H1 (cell line): Measurements from ENCODE around the gene C6orf52. TPM values are rescaled to one million over a fixed set of nuclear protein-coding genes. Genes with fewer than 3 reads are reported as not detected.

ENCODE experiments used
- ASH2L ChIP-seq: fragments of 200-600, 300-600 bp; sonication (generic); IDR thresholded peaks from one replicate; pipeline ENCODE4 v1.7.1; 2017; ENCODE audit warnings: low read length
- EP300 ChIP-seq, 2 experiments: IDR thresholded peaks; 1 replicate in 1 of 2; 2 replicates in 1 of 2; pipeline ENCODE4 v1.6.1; 2011 to 2012; ENCODE audit warnings: low read depth in 2 of 2, low read length in 2 of 2, mild to moderate bottlenecking in 2 of 2, borderline replicate concordance in 1 of 2, inconsistent platforms in 1 of 2, moderate library complexity in 1 of 2
- HDAC6 ChIP-seq: IDR thresholded peaks from one replicate; pipeline ENCODE4 v1.7.1; 2012; ENCODE audit warnings: low read depth, mild to moderate bottlenecking, inconsistent platforms, low read length, moderate library complexity
- NANOG ChIP-seq: IDR thresholded peaks from 2 replicates; pipeline ENCODE4 v1.6.1; 2011; ENCODE audit warnings: low read length, low read depth, mild to moderate bottlenecking, inconsistent platforms; ENCODE audit not compliant: insufficient read depth, poor library complexity, severe bottlenecking
- POU5F1 ChIP-seq: IDR thresholded peaks from 2 replicates; pipeline ENCODE4 v1.6.1; 2011; ENCODE audit warnings: low read depth, mild to moderate bottlenecking, low read length, moderate library complexity
- SIX5 ChIP-seq: IDR thresholded peaks from 2 replicates; pipeline ENCODE4 v1.6.1; 2011; ENCODE audit warnings: mild to moderate bottlenecking, low read depth, low read length
- YY1 ChIP-seq: IDR thresholded peaks from 2 replicates; pipeline ENCODE4 v1.6.1; 2011; ENCODE audit warnings: low read depth, mild to moderate bottlenecking, low read length
- ZNF274 ChIP-seq: IDR thresholded peaks from 2 replicates; pipeline ENCODE4 v1.7.0; 2012; ENCODE audit warnings: low read length, borderline replicate concordance; ENCODE audit errors: extremely low read depth
- polyA plus RNA-seq, 7 experiments: library from polyadenylated mRNA; depleted of rRNA in 3 of 7; stranded (reverse) in 5 of 7; unstranded in 2 of 7; fragments of >200 nt in 5 of 7; fragments of 200-250 nt in 2 of 7; gene quantifications; 1 replicate in 5 of 7; 2 replicates in 1 of 7; 4 replicates in 1 of 7; pipeline versions ENCODE4 v1.2.1 to v1.2.3, GENCODE V29; 2011 to 2013; ENCODE audit warnings: missing spikeins in 2 of 7, mixed read lengths in 2 of 7
- total RNA-seq: library from RNA; stranded (reverse); fragmentation: NEBNext Ultra II Directional; extraction: Animal tissue kit (Norgen Biotek cat#: 25700); gene quantifications from 2 replicates; pipeline ENCODE4 v1.2.1, GENCODE V29; 2021
- TF ChIP-seq, protein P1 (sequence below): IDR thresholded peaks from 2 replicates; pipeline ENCODE4 v1.6.1; 2011; ENCODE audit warnings: low read length, improper control_type of control experiment

C6orf52 gene
- total and polyA plus RNA-seq, 2 of the 8 experiments (the other 6 are each of a cell fraction or from before 2014, with no cell fraction given): 1.5 to 3.1 TPM

DNA sequence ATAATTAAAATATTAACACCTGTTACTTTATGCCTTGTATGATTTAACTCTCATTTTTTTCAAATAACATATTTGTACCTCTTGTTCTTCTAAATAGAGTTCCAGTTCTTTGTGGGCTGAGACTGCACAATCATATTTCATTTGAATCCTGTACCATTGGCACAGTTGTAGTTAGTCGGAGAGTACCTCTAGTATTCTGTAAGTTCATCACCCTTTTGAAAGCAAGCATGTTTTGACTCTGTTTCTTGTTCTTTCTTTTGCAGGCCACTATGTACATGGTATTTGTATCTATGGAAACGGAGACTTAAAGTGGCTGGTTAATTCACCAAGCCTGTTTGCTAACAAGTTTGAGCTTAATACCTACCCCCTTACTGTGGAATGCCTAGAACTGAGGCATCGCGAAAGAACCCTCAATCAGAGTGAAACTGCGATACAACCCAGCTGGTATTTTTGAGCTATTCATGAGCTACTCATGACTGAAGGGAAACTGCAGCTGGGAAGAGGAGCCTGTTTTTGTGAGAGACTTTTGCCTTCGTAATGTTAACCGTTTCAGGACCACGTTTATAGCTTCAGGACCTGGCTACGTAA lies 68.2 kb downstream of the C6orf52 start (continued):
- TF ChIP-seq ZNF274 (no peak), ASH2L (no peak), HDAC6 (no peak), EP300 (IDR thresholded peaks at IDR 0.05; ENCODE audit: borderline replicate concordance in 1 of 2, low read depth in 2 of 2, low read length in 2 of 2) (no peak), NANOG (no peak), SIX5 (no peak), YY1 (no peak), POU5F1 (no peak)
- TF ChIP-seq, protein P1, sequence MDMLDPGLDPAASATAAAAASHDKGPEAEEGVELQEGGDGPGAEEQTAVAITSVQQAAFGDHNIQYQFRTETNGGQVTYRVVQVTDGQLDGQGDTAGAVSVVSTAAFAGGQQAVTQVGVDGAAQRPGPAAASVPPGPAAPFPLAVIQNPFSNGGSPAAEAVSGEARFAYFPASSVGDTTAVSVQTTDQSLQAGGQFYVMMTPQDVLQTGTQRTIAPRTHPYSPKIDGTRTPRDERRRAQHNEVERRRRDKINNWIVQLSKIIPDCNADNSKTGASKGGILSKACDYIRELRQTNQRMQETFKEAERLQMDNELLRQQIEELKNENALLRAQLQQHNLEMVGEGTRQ: no peak
